ENCODE results near the gene BAZ1A.
A peak's percentile ranks its signal among the peaks of the same experiment; 100 is the strongest.

Gene BAZ1A

DNA sequence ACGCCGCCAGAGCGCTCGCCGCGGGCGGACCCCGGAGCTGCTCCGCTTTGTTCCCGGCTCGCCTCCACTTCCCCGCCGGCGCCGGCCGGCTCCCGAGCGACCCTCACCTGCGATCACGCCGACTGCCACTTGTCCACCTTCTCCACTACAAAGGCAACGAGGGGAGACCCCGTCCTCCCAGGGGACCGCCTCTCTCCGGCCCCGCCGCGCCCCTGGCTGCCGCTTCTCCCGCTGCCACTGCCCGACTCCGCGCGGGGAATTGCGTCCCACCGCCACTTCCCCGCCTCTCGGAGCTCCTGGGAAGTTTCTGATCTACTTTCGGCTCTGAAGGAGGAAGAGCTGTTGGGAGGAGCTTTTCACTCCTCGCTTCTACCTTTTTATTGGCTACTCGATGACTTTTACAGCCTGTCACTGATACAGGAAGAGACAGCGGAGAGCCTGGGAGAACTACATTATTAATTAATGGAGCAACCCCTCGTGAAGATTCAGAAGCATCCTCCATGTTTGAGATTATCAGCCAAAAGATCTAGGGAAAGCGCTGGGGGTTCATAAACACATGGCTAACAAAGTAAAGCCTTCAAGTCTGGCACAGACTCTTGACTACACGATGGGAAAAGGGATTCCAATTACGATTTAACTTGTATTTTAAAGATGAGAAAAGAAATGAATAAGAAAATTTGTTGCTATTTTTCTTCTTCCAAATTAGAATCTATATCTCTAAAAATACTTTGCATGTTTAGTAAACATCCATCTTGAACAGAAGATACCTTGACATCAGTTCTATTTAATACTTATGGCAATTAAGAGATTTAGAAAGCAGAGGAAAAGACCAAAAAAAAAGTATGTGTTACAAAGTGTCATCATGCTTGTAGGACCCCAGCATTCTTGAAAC, at the start of gene BAZ1A:
Gene BAZ1A, minus strand, starts transcription at position 330 of the 892 bp plus-strand sequence. CDS start 756 bp downstream, outside the sequence.
- peaks cover 0 to 8% (median 3%) of the 10 kb centered on the region in 4 donors for H3K4me1 ChIP-seq
- peak within 1 kb of the TSS; percentile 98 to 99 for H3K27ac ChIP-seq
- DNase-seq, result peak; percentile 57 to 82
- intact Hi-C loops (cut with DNase I; ENCODE audit: low total_unique reads), result loop anchor here (2.0 to 10.0 kb wide), 3 partner anchors 108 to 340 kb away; partner anchors contain the start of genes CFL2, EAPP and SRP54
- TF ChIP-seq, protein P1, sequence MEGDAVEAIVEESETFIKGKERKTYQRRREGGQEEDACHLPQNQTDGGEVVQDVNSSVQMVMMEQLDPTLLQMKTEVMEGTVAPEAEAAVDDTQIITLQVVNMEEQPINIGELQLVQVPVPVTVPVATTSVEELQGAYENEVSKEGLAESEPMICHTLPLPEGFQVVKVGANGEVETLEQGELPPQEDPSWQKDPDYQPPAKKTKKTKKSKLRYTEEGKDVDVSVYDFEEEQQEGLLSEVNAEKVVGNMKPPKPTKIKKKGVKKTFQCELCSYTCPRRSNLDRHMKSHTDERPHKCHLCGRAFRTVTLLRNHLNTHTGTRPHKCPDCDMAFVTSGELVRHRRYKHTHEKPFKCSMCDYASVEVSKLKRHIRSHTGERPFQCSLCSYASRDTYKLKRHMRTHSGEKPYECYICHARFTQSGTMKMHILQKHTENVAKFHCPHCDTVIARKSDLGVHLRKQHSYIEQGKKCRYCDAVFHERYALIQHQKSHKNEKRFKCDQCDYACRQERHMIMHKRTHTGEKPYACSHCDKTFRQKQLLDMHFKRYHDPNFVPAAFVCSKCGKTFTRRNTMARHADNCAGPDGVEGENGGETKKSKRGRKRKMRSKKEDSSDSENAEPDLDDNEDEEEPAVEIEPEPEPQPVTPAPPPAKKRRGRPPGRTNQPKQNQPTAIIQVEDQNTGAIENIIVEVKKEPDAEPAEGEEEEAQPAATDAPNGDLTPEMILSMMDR (IDR thresholded peaks at IDR 0.05), result peak; percentile 21 to 28
- no peaks in the 10 kb centered on the region for H3K36me3 ChIP-seq
- H3K9me3 ChIP-seq, result no peaks in the 10 kb centered on the region
- H3K4me3 ChIP-seq, result peak within 1 kb of the TSS; percentile 72 to 92
- no peaks in the 10 kb centered on the region for H3K27me3 ChIP-seq

DNA sequence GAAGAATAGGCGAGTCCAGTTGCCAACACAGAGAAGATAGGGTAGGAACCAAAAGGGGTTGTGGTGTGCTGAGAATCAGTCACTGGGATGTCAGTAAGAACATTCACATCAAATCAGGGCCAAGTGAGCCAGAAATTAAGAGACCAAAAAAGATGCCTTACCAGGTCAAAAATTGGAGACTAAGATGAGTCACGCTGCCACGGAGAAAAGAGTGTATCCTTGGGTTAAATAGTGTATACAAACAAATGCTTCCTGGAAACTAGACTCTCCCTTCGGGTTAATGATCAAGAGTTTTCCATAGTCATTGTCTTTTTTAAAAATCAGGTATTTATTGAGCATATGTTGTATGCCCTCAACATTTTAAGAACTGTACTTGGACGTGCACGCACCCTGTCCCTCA, 45.2 kb upstream of the BAZ1A start:
- Histone ChIP-seq H3K36me3 (no peaks in the 10 kb centered on the region), H3K4me1 (no peaks in the 10 kb centered on the region), H3K9me3 (no peaks in the 10 kb centered on the region), H3K27me3 (no peaks in the 10 kb centered on the region), H3K4me3 (no peak overlapping the region), H3K27ac (no peak overlapping the region)
- TF ChIP-seq, protein P1 (IDR thresholded peaks at IDR 0.05), result no peak
- intact Hi-C loops (cut with DNase I; ENCODE audit: low total_unique reads), result no loop called here
- DNase-seq, result no peak

GRCh38 chr14:34913619-34914018, 38.5 kb upstream of the BAZ1A start:
- intact Hi-C loops (cut with DNase I; ENCODE audit: low total_unique reads), result no loop called here
- TF ChIP-seq, protein P1 (IDR thresholded peaks at IDR 0.05), result no peak
- H3K27me3 ChIP-seq, result no peaks in the 10 kb centered on the region

DNA sequence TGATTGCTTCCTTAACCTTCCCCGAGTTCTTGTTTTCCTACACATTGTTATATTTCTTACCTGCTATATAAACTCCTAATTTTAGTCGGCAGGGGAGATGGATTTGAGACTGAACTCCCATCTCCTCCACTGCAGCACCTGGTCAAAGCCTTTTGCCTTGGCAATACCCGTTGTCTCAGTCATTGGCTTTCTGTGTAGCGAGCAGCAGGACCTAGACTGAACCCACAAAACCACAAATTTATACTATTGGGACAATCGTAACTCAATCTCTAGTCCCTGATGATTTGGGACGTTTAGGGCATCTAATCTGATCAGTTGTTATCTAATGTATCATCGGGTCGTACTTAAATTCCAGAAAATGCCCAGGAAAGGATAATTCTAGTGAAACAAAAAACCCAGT, 37.8 kb upstream of the BAZ1A start:
- intact Hi-C loops (cut with DNase I; ENCODE audit: low total_unique reads), result no loop called here
- no peak overlapping the region for H3K27ac ChIP-seq
- H3K4me3 ChIP-seq, result no peak overlapping the region
- H3K9me3 ChIP-seq, result no peaks in the 10 kb centered on the region
- no peaks in the 10 kb centered on the region for H3K27me3 ChIP-seq
- H3K4me1 ChIP-seq, result no peaks in the 10 kb centered on the region
- DNase-seq, result no peak
- TF ChIP-seq, protein P1 (IDR thresholded peaks at IDR 0.05), result no peak
- H3K36me3 ChIP-seq, result no peaks in the 10 kb centered on the region

More at GRCh38 chr14:34913619-34914018, 38.5 kb upstream of the BAZ1A start:
- Histone ChIP-seq H3K4me1 (no peaks in the 10 kb centered on the region), H3K27ac (no peak overlapping the region), H3K9me3 (no peaks in the 10 kb centered on the region), H3K36me3 (no peaks in the 10 kb centered on the region), H3K4me3 (no peak overlapping the region)
- no peak for DNase-seq

DNA sequence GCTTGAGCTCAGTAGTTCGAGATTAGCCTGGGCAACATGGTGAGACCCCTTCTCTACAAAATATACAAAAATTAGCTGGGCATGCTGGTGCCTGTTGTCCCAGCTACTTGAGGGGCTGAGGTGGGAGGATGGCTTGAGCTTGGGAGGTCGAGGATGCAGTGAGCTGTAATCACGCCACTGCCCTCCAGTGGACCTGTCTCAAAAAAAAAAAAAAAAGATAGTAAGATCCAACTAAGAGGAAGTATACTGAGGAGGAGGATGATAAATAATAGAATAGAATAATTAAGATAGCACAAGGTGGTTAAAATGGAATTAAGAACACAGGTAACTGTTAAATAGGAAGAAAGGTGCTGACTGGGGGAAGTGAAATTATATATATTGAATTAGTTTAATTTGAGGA, 37.0 kb upstream of the BAZ1A start:
- no peak for DNase-seq
- no peaks in the 10 kb centered on the region for H3K9me3 ChIP-seq
- H3K4me1 ChIP-seq, result no peaks in the 10 kb centered on the region
- H3K27me3 ChIP-seq, result no peaks in the 10 kb centered on the region
- no peaks in the 10 kb centered on the region for H3K36me3 ChIP-seq
- TF ChIP-seq, protein P1 (IDR thresholded peaks at IDR 0.05), result no peak
- H3K4me3 ChIP-seq, result no peak overlapping the region
- H3K27ac ChIP-seq, result no peak overlapping the region
- intact Hi-C loops (cut with DNase I; ENCODE audit: low total_unique reads), result no loop called here
